Measurements from ENCODE around the gene ORAI3. TPM values are rescaled to one million over a fixed set of nuclear protein-coding genes. Genes with fewer than 3 reads are reported as not detected.

The ORAI3 gene
- total and polyA plus RNA-seq, 2 of the 13 experiments (the other 11 are each of a cell fraction or from before 2014, with no cell fraction given) = 11.4 to 32.0 TPM

GRCh38 chr16:30948667-30949649, at the start of gene ORAI3 (continued):
- TF ChIP-seq ZSCAN22 (CRISPR knock-in tag; IDR thresholded peaks at IDR 0.05) = no peak
- no peak for TF ChIP-seq SRF (IDR thresholded peaks at IDR 0.05; ENCODE audit: low read depth, low read length)
- TF ChIP-seq ZNF652 (CRISPR knock-in tag; IDR thresholded peaks at IDR 0.05; ENCODE audit: borderline replicate concordance, low read depth) = no peak
- TF ChIP-seq, protein P1, sequence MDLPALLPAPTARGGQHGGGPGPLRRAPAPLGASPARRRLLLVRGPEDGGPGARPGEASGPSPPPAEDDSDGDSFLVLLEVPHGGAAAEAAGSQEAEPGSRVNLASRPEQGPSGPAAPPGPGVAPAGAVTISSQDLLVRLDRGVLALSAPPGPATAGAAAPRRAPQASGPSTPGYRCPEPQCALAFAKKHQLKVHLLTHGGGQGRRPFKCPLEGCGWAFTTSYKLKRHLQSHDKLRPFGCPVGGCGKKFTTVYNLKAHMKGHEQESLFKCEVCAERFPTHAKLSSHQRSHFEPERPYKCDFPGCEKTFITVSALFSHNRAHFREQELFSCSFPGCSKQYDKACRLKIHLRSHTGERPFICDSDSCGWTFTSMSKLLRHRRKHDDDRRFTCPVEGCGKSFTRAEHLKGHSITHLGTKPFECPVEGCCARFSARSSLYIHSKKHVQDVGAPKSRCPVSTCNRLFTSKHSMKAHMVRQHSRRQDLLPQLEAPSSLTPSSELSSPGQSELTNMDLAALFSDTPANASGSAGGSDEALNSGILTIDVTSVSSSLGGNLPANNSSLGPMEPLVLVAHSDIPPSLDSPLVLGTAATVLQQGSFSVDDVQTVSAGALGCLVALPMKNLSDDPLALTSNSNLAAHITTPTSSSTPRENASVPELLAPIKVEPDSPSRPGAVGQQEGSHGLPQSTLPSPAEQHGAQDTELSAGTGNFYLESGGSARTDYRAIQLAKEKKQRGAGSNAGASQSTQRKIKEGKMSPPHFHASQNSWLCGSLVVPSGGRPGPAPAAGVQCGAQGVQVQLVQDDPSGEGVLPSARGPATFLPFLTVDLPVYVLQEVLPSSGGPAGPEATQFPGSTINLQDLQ (CRISPR knock-in tag; IDR thresholded peaks at IDR 0.05) = no peak
- no peak for TF ChIP-seq ZNF136 (CRISPR knock-in tag; IDR thresholded peaks at IDR 0.05; ENCODE audit: low read depth)
- no peak for TF ChIP-seq SAFB2 (CRISPR knock-in tag; IDR thresholded peaks at IDR 0.05; ENCODE audit: borderline replicate concordance, low read depth)
- TF ChIP-seq, protein P2, sequence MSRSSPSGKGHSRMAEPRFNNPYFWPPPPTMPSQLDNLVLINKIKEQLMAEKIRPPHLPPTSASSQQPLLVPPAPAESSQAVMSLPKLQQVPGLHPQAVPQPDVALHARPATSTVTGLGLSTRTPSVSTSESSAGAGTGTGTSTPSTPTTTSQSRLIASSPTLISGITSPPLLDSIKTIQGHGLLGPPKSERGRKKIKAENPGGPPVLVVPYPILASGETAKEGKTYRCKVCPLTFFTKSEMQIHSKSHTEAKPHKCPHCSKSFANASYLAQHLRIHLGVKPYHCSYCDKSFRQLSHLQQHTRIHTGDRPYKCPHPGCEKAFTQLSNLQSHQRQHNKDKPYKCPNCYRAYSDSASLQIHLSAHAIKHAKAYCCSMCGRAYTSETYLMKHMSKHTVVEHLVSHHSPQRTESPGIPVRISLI (CRISPR knock-in tag; IDR thresholded peaks at IDR 0.05; ENCODE audit: borderline replicate concordance) = no peak
- TF ChIP-seq ZNF839 (CRISPR knock-in tag; IDR thresholded peaks at IDR 0.05; ENCODE audit: borderline replicate concordance) = no peak
- TF ChIP-seq ZNF276 (CRISPR knock-in tag; IDR thresholded peaks at IDR 0.05; ENCODE audit: low read depth) = no peak; the same call in 1 of the 2 replicates
- TF ChIP-seq, protein P3, sequence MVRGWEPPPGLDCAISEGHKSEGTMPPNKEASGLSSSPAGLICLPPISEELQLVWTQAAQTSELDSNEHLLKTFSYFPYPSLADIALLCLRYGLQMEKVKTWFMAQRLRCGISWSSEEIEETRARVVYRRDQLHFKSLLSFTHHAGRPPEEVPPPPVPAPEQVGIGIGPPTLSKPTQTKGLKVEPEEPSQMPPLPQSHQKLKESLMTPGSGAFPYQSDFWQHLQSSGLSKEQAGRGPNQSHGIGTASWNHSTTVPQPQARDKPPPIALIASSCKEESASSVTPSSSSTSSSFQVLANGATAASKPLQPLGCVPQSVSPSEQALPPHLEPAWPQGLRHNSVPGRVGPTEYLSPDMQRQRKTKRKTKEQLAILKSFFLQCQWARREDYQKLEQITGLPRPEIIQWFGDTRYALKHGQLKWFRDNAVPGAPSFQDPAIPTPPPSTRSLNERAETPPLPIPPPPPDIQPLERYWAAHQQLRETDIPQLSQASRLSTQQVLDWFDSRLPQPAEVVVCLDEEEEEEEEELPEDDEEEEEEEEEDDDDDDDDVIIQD (CRISPR knock-in tag; IDR thresholded peaks at IDR 0.05; ENCODE audit: low read depth) = no peak
- no peak for TF ChIP-seq PHB2 (IDR thresholded peaks at IDR 0.05; ENCODE audit: partially characterized antibody)
- TF ChIP-seq PBX3 (CRISPR knock-in tag; IDR thresholded peaks at IDR 0.05; ENCODE audit: borderline replicate concordance) = no peak; the same call in 1 of the 2 replicates
- TF ChIP-seq ZNF883 (CRISPR knock-in tag; IDR thresholded peaks at IDR 0.05; ENCODE audit: not compliant biosample characterization) = peak; percentile 63
- no peak for TF ChIP-seq ZNF275 (CRISPR knock-in tag; IDR thresholded peaks at IDR 0.05; ENCODE audit: borderline replicate concordance)
- TF ChIP-seq, protein P4, sequence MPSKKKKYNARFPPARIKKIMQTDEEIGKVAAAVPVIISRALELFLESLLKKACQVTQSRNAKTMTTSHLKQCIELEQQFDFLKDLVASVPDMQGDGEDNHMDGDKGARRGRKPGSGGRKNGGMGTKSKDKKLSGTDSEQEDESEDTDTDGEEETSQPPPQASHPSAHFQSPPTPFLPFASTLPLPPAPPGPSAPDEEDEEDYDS (CRISPR knock-in tag; IDR thresholded peaks at IDR 0.05) = peak; percentile 44; the same call in 1 of the 2 replicates
- TF ChIP-seq HNRNPH1 (optimal IDR thresholded peaks at IDR 0.05; ENCODE audit: low read depth, low read length) = no peak
